ENCODE data around the gene VPS41.

- TF ChIP-seq CTCF (conservative IDR thresholded peaks at IDR 0.05; ENCODE audit: low read length) = no peak
- TF ChIP-seq EZH2phosphoT487 (IDR thresholded peaks at IDR 0.05; ENCODE audit: borderline replicate concordance, low read depth, low read length) = no peak
Observed at GRCh38 chr7:38675494-38676106, 233.4 kb downstream of the VPS41 start.

Data from OCI-LY7 (cell line).